Stimulated activated CD8-positive, alpha-beta memory T cell treated with anti-CD3 and anti-CD28 coated beads, Interleukin-4, amount 100 ng/mL, for 24 hours (primary cell): Measurements from ENCODE around the gene PAEP.
A peak's percentile ranks its signal among the peaks of the same experiment; 100 is the strongest.

Experiments used
- DNase-seq: peaks from one replicate; pipeline ENCODE4 v3.0.0-alpha.2; 2020; ENCODE audit warnings: low read depth

PAEP gene

DNA sequence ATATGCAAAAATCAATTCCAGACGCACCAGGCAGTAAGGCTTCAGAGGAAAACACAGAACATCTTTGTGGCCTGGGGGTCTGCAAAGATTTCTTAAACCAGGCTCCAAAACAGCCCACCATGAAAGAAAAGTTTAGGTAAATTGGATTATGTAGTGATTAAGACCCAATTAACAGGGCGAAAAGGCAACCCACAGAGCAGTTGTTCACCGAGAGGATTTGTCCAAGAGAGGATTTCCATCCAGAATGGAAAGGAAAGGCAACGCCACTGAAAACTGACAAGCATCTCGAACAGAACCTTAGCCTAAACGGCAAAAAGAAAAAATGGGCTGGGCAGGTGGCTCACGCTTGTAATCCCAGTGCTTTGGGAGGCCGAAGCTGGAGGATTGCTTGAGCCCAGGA is 40.4 kb downstream of the PAEP start:
- DNase-seq: no peak

DNA sequence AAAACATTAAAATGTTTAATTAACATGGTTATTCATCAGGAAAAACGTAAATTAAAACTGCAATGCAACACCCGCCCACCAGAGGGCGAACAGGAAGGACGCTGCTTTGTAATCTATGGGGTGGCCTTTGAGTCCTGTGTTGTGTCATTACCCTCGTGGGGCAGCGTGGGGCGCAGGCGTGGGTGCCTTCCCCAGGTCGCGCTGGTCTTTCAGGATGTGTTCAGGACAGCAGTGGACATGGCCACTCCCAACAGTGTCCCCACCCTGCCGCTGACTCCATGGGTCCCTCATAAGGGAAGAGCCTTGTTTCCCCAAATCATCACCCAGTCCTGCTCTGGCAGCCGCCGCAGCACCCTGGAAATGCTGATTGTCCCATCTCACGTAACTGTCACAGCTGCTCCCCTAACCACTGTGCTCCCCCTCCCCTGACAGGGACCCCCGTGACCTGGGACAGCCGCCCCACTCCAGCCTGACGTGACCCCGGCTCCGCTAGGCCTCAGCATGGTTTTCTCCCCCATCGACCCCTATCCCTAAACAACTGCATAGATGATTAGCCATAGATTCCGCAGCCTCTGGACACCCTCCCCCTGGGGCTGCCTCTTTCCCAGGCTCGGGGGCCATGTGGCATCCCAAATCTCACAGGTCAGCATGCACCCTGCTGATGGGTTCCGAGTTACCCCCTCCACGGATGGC is 41.4 kb downstream of the PAEP start:
- DNase-seq: peak; percentile 37

DNA sequence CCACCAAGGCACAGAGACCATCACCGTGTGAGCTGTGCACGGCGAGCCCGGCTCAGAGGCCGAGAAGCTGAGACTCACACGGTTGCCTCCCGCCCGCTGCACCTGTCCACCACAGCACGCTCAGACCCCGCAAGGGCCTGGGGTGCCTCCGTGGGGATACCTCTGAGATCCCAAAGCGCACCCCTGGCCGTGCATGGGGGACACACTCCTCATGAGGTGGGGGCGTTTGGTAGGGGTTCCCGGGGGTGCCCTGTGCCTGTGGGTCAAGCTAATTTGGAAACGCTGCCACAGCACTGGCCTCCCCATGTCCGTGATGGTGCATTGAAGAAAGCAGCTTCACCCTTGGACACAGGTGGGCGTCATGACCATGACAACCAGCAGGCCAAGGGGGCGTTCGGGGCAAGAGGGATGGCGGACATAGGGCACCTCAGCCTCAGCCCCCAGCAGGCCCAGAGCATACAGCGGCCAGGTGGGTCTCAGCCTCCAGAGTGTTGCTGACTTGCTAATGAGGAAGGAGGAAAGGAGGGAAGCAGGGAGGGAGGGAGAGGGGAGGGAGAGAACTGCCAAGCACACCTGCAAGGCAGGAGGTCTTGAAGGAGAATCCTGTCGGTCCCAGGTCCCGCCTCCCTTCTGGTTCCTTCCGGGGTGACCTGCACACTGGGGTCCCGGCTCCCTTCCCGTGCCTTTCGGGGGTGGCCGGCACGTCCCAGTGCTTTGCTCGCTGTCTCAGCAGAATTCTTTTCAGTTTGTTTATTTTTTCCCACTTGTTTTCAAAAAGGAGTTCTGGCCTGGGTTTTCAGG is 43.1 kb downstream of the PAEP start:
- DNase-seq: no peak

DNA sequence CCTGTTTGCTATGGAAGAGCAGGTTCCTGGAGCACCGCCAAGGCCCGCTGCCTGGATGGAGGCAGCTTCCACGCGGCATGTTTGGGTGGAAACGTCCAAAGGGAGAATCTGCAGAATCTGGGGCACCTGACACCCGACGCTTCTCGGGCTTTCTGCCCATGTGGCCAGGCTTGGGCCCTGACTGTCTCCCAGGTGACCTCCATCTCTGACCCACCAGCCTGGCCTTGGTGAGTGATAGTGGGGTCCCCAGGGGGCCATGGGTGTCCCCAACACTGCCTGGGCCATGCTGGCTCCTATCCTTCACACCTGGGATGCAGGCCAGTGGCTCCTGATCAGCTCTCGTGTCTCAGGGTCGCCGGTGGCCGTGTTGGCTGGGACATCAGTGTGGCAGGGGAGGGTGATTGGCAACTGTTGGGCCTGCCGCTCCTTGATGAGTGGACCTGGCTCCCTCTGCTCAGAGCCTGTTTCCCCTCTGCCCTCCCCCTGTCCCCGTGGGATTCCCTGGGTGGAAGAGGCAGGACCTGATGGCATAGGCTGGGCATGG is 43.8 kb downstream of the PAEP start:
- DNase-seq: no peak

DNA sequence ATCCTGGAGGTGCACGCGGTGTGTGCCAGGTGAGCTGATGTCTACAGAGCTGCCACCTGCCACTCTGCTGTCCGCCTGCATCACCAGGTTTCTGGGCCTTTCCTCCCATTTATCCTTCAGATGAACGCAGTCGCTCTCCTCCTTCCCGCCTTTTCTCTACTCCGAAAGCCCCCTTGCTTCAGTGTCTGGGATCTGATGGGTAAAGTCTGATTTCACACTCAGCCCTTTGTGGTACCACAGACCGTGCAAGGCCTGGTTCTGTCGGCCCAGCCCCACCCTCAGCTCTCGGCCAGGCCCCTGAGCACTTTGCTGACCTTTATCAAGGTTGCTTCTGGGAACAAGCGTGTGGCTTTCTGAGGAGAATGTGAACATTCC is 45.3 kb downstream of the PAEP start:
- DNase-seq: no peak

DNA sequence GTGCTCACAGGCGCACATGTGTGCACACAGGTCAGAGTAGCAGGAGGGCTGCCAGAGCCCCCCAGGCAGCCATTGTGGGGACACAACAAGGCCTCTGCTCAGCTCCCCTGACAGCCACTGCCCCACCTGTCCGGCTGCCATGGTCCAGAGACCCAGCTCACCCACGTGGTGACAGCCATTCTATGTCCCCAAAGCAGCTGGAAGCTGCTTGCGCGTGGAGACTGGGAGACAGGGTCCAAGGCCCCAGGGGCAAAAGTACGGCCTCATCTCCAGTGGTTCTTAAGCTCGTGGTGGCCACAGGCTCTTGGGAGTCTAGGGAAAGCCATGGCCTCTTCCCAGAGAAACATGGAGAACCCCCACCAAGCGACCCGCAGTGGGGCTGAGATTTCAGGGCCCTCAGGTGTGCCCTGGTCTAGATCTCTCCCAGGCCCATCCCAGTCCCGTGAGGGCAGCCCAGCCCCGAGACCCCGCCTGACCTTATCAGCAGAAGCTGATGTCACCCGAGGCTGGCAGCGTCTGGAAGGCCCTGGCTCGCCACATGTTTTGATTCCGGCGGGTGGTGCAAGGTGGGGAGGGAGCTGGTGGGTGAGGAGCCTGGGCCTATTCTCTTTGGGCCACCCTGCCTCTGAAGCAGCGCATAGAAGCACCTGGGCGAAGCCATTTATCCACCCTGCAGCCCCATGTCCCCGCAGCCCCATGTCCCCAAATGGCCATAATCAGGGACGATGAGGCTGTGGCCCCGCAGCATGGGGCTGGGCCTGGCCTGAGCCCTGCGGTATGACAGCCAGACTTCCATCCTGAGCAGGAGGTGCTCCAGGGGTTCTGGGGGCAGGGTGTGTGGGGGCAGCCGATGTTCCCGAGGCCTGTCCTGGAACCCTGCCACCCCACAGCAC is 46.1 kb downstream of the PAEP start:
- no peak for DNase-seq

DNA sequence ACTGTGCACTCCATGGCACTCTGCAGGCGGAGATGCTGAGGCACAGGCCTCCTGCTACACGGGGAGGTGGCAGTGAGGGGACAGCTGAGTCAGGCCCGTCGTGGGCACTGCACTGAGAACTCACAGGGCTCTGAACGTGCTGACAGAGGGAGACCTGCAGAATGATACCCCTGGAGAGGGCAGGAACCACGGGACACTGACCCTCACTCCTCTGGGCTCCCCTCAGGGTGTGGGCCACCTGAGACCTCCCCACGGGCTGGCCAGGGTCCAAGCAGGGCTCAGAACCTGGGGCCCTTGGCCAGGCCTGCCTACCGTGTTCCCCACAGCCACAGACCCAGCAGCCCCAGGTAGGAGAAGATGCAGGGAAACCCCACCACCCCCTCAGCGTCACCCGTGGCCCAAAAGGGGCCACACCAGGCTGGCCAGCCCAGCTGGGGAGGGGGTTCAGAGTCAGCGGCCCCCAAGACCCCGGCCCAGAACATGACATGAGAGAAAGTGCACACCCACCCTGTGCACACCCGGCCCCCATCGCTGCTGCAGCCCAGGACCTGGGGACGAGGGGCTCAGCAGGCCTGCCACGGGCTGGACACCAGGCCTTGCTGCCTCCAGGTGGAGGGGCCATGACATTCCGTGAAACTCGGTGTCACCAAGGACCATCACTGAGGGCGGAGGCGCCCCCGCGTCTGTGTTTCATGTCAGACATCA is 46.9 kb downstream of the PAEP start:
- DNase-seq: no peak

DNA sequence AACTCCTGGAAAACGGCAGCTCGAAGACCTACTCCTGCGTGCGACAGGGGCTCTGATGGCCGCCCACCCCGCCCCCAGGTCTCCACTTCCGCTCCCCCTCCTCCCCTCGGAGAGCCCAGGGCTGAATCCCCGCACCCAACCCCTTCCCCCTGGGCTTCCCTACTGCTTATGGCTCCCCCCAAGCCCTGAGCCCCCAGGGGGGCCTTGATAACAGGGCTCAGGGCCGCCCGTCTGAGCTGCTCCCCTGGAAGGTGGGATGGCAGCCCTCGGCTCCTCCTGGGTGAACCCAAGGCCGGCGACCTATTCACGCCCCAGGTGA is 47.4 kb downstream of the PAEP start:
- DNase-seq: no peak

DNA sequence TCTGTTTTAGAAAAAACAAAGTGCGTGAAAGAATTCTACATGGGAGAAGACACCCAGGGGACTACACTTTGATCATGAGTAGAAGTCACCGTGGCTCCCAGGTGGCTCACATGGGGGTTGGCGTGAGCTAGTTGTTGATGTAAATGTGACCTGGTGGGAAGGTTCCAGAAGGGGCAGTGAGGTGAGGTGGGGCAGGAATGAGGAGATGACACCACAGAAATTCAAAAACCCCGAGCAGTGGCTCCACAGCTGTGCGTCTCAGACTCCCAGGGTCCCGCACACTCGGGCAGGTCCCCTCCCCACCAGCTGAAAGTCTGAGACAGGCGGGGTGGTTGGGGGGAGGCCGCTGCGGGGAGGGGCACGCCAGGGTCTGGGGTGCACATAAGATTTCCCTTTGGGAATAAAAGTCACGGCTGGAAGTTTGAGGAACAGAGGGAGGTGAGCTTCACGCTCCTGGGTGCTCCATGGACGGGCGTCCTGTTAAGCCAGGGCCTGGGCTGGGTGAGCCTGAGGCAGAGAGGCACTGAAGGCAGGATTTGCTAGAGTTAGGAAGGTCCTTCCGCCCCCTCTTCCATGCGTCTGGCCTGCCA is 47.9 kb downstream of the PAEP start:
- no peak for DNase-seq

DNA sequence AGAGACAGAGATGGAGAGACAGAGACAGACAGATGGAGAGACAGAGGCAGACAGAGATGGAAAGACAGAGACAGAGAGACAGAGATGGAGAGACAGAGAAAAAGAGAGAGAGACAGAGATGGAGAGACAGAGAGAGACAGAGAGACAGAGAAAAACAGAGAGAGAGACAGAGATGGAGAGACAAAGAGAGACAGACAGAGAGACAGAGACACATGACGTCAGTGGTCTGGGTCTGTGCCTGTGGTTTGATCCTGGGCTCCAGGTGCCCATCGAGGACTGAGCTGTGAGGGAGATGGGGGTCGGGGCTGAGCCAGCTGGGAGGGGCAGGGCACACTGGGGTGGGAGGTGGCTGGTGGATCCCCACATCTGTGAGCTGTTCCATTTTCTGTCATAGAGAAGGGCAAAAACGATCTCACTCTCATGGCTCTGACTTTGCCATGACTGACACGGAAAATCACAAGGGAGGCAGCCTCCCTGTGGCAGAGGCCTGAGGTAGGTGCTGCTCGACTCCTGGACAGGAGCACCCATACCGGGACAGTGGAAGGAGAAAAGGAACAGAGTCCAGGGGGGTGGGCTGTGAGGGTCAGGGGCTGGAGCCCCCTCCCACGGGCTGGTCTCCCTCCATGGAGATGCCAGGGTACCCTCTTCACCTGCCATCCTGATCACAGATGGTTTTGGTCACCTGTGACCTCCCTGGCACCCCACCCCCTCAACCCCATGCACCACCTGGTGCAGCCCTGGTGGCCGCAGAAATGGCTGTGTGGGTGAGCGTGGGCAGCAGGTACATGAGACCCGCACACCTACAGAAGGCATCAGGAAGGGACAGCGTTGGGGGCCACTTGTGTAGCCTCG is 49.0 kb downstream of the PAEP start:
- no peak for DNase-seq

DNA sequence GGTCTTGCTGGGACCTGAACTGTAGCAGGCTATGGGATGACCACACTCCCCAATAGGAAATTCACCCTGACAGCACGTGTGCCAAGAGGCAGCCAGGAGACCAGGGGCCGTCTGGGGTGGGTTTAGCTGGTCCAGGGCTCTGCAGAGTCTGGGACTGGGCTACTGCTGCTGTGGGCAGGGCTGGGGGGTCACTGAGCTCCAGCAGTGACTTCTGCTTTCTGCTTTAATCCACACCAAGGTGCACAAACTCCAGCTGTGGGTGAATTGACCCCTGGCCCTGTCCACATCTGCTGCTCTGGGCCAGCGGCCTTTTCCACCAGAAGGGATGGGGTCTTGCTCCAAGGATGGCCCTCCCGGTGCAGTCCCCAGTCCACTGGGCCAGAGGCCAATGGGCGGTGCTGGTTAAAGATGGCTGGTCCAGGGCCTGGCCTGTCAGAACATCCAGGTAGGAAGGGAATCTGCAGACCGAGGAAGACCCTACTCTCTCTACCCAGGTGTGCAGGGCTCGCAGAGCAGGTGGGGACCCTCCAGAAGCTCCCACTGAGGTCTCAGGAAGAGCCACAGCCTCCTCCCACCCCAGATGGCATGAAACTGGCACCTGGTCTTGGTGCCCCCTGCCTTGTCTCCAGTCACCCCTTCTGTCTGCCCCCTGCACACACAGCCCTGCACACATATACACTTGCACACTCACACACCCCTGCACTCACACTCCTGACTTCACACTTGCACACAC is 49.8 kb downstream of the PAEP start:
- DNase-seq: no peak

DNA sequence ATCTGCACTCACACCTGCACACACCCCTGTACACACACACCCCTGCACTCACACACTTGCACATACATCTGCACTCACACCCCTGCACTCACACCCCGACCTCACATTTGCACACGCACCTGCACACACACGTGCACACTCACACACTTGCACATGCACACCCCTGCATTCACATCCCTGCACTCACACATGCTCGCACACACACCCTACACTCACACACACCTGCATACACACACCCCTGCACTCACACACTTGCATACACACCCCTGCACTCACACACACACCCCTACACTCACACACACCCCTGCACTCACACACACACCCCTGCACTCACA is 50.3 kb downstream of the PAEP start:
- DNase-seq: no peak

DNA sequence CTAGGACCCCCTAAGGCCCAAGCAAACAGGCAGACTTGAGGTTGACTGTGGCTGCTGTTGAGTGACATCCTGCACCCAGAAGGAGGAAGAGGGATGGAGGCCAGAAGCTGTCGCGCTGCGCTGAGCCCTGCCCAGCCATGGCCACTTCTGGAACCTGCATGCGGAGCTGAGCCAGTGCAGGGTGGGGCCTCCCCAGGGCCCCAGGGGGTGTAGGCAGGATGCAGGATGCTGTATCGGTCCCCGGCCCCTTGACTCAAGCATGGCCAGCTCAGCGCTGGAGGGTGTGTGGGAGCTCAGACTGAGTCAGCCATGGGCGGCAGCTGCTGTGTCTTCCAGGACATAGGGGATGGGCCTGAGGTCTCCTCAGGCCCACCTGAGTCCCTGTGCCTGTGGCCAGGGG is 50.9 kb downstream of the PAEP start:
- DNase-seq: no peak

DNA sequence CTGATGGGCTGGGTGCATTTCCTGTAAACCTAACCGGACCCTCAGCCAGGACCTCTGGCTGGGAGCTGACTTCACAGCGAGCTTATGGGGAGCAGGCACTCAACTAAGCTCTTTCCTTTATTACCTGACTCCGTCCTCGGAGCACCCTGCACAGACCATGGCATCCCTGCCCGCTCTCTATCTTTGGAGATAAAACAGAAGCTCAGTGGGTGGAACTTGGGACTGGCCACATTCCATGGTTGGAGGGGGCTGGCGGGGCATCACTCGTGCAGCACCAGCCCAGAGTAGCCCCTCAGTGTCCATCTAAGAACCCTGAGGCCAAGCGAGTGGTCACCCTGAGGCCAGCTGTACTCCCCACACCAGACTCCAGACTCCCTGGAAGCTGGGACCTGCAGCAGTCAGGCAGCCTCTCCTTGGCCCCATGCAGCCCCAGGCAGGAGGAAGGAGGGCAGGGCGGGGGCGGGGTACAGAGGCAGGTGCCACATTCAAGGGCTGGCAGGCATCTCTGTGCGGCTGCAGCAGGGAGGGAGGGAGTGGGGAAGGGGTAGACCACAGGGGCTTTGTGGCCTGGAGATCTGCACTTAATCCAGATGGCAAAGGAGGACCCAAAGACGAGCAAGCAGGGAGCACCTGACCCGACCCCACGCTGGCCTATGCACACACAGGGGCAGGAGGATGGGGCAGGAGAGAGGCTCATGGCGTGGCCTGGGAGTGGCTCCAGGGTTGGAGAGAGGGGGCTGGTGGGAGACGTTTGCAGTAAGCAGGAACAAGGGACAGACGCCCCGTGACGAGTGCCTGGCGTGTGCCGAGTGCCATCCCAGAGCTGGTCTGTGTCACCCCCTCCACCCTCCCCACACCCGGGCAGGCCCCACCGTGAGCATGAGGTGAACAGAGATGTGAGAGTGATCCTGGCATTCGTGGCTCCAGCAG is 51.7 kb downstream of the PAEP start:
- DNase-seq: no peak

DNA sequence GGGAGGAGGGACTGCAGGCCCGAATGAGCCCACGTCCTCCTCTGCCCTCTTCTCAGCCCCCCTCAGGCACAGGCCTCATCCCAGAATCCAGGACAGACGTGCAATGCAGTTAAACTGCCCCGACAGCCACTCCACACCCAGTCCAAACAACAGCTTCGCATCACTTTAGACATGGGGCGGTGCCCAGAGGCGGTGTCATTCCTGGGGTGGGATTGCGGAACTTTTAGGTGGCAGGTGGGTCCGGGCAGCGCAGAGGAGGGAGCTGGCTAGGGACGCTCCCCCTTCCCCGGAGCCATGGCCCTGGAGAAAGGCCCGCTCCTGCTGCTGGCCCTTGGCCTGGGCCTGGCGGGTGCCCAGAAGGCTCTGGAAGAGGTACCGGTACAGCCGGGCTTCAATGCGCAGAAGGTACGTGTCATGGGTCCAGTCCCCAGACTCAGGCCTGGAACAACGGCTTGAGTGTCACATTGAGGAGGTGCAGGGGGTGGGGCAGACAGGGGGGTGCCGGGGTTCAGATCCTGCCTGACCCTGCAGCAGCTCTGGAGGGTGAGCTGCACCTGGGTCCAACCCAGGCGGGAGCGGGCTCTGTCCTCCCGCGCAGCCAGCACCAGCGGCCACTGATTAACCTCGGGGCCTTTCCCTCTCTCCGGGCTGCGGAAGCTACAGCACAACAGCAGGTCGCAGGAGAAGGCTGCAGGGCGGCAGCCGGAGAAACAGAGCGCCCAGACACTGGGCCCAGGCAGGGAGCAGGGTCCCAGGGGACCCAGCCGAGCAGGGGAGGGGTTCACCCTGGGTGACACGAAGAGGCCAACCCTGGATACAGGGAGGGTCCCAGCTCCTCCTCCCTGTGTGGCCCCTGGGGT is 52.6 kb downstream of the PAEP start:
- no peak for DNase-seq

DNA sequence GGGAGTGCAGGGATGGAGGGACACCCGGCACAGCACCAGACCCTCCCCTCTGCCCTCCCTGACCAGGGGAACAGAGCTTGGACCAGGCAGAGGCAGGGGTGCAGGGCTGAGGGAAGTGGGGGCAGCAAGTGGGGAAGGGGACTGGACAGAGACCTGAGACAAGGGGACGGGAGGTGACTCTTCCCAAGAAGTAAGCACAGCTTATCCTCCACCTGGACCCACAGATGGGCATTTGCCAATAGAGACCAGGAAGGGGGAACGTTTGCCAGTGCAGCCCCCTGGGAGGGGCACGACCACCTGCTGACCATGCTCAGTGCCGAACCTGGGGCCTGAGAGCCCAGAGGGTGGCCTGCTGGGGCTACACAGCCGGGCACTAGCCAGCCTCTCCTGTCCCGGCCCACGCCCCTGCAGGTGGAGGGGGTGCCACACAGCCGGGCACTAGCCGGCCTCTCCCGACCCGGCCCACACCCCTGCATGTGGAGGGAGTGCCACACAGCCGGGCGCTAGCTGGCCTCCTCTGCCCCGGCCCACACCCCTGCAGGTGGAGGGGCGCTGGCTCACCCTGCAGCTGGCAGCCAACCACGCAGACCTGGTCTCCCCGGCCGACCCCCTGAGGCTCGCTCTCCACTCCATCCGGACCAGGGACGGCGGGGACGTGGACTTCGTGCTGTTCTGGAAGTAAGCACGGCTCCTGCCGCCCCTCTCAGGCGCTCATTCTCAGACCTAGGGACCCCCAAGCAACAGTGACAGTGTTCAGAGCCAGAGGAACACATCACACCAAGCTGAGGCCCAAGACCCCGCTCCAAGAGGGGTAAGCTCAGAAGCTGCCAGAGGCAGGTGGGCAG is 53.5 kb downstream of the PAEP start:
- DNase-seq: no peak
